GM23338 (cell line): ENCODE measurements around the gene OTOA. TPM values are rescaled to one million over a fixed set of nuclear protein-coding genes. Genes with fewer than 3 reads are reported as not detected.

Experiments used
- ATAC-seq: fragments of 200-7000 bp; cut with Tn5 transposase; 3 replicates; pipeline ENCODE4 v1.9.1; 2020
- DNase-seq: peaks from one replicate; pipeline ENCODE4 v3.0.0-alpha.2; 2015; ENCODE audit warnings: low spot score
- H2AFZ ChIP-seq: fragments of 200-600 bp; sonication (generic); 2 replicates; pipeline ENCODE4 v1.8.0; 2016; ENCODE audit warnings: antibody characterized with exemption, mild to moderate bottlenecking, moderate library complexity
- H3F3A ChIP-seq: fragments of 200-600 bp; sonication (generic); replicated peaks from 2 replicates; pipeline ENCODE4 v1.8.0; 2017; ENCODE audit warnings: antibody characterized with exemption, mixed run types, low read depth
- H3K27ac ChIP-seq: fragments of 200-600 bp; sonication (generic); 2 replicates; pipeline ENCODE4 v1.6.1; 2016; ENCODE audit warnings: low read depth
- H3K27me3 ChIP-seq: fragments of 200-600 bp; sonication (generic); 2 replicates; pipeline ENCODE4 v1.8.0; 2016; ENCODE audit warnings: mild to moderate bottlenecking, mixed run types, moderate library complexity; ENCODE audit not compliant: insufficient read depth
- H3K36me3 ChIP-seq: fragments of 200-600 bp; sonication (generic); 2 replicates; pipeline ENCODE4 v1.8.0; 2016; ENCODE audit warnings: mild to moderate bottlenecking; ENCODE audit not compliant: insufficient read depth
- H3K4me1 ChIP-seq: fragments of 200-600 bp; sonication (generic); 2 replicates; pipeline ENCODE4 v1.8.0; 2016; ENCODE audit warnings: mild to moderate bottlenecking, moderate library complexity; ENCODE audit not compliant: insufficient read depth
- H3K4me2 ChIP-seq: fragments of 200-600 bp; sonication (generic); 2 replicates; pipeline ENCODE4 v1.7.1; 2017; ENCODE audit warnings: mixed run types
- H3K4me3 ChIP-seq: fragments of 200-600 bp; sonication (generic); 2 replicates; pipeline ENCODE4 v1.6.1; 2016; ENCODE audit warnings: mixed run types
- H3K79me2 ChIP-seq: fragments of 200-600 bp; sonication (generic); replicated peaks from 2 replicates; pipeline ENCODE4 v1.8.0; 2017; ENCODE audit warnings: mild to moderate bottlenecking; ENCODE audit not compliant: insufficient read depth
- H3K9me2 ChIP-seq: fragments of 200-600 bp; sonication (generic); 2 replicates; pipeline ENCODE4 v1.8.0; 2017; ENCODE audit not compliant: insufficient read depth
- H4K20me1 ChIP-seq: fragments of 200-600 bp; sonication (generic); replicated peaks from 2 replicates; pipeline ENCODE4 v1.8.0; 2017; ENCODE audit warnings: mild to moderate bottlenecking; ENCODE audit not compliant: insufficient read depth
- H3K27ac Mint-ChIP-seq: 2 replicates; pipeline ENCODE4 v1.8.0; 2020; ENCODE audit warnings: inconsistent platforms, mild to moderate bottlenecking, moderate library complexity, mixed read lengths
- H3K27me3 Mint-ChIP-seq: 3 replicates; pipeline ENCODE4 v1.8.0; 2022; ENCODE audit warnings: low read depth, mild to moderate bottlenecking, moderate library complexity, mixed read lengths, inconsistent platforms; ENCODE audit not compliant: insufficient read depth, poor library complexity
- H3K36me3 Mint-ChIP-seq: 3 replicates; pipeline ENCODE4 v1.8.0; 2021; ENCODE audit warnings: low read depth, mild to moderate bottlenecking, inconsistent platforms, moderate library complexity, mixed read lengths
- H3K4me1 Mint-ChIP-seq: 3 replicates; pipeline ENCODE4 v1.8.0; 2020; ENCODE audit warnings: mild to moderate bottlenecking, inconsistent platforms, mixed read lengths
- H3K4me3 Mint-ChIP-seq: 3 replicates; pipeline ENCODE4 v1.8.0; 2021; ENCODE audit warnings: moderate library complexity, mild to moderate bottlenecking, inconsistent platforms, mixed read lengths
- H3K9me3 Mint-ChIP-seq: 3 replicates; pipeline ENCODE4 v1.8.0; 2020; ENCODE audit warnings: moderate library complexity, mild to moderate bottlenecking, inconsistent platforms, mixed read lengths
- CREB1 ChIP-seq: fragments of 250-450 bp; sonication (Bioruptor Pico); IDR thresholded peaks from 2 replicates; pipeline ENCODE4 v1.5.0; 2020; ENCODE audit warnings: low read depth, mild to moderate bottlenecking, moderate library complexity
- CTCF ChIP-seq, 2 experiments: fragments of 200-600 bp in 1 of 2; sonication (generic) in 1 of 2; conservative IDR thresholded peaks; 2 replicates each; pipeline versions ENCODE4 v1.5.1 to v1.6.1; 2016 to 2017; ENCODE audit warnings: antibody characterized with exemption in 2 of 2, low read depth in 2 of 2, mild to moderate bottlenecking in 2 of 2, moderate library complexity in 1 of 2
- ETS1 ChIP-seq: IDR thresholded peaks from 2 replicates; pipeline ENCODE4 v1.6.1; 2016; ENCODE audit warnings: antibody characterized with exemption
- EZH2 ChIP-seq: fragments of 200-600 bp; sonication (generic); IDR thresholded peaks from one replicate; pipeline ENCODE4 v1.8.0; 2017; ENCODE audit warnings: antibody characterized with exemption, mild to moderate bottlenecking, low read depth; ENCODE audit not compliant: unreplicated experiment
- EZH2phosphoT487 ChIP-seq: fragments of 200-600 bp; sonication (generic); IDR thresholded peaks from one replicate; pipeline ENCODE4 v1.8.1; 2018; ENCODE audit warnings: antibody characterized with exemption; ENCODE audit not compliant: unreplicated experiment
- JUNB ChIP-seq: IDR thresholded peaks from one replicate; pipeline ENCODE4 v1.6.1; 2016; ENCODE audit warnings: antibody characterized with exemption; ENCODE audit not compliant: unreplicated experiment
- NANOG ChIP-seq: IDR thresholded peaks from 2 replicates; pipeline ENCODE4 v1.6.1; 2016; ENCODE audit warnings: antibody characterized with exemption, borderline replicate concordance
- POLR2AphosphoS5 ChIP-seq: IDR thresholded peaks from 2 replicates; pipeline ENCODE4 v1.6.1; 2016; ENCODE audit warnings: antibody characterized with exemption, low read depth
- REST ChIP-seq: IDR thresholded peaks from one replicate; pipeline ENCODE4 v1.6.1; 2018; ENCODE audit warnings: antibody characterized with exemption; ENCODE audit not compliant: unreplicated experiment
- STAT1 ChIP-seq: IDR thresholded peaks from one replicate; pipeline ENCODE4 v1.6.1; 2016; ENCODE audit warnings: antibody characterized with exemption; ENCODE audit not compliant: unreplicated experiment
- ZNF114 ChIP-seq: fragments of 250-450 bp; sonication (Bioruptor Pico); IDR thresholded peaks from 2 replicates; pipeline ENCODE4 v1.5.0; 2020; ENCODE audit warnings: mild to moderate bottlenecking, moderate library complexity
- ZNF331 ChIP-seq: fragments of 250-450 bp; sonication (Bioruptor Pico); IDR thresholded peaks from 2 replicates; pipeline ENCODE4 v1.5.0; 2020; ENCODE audit warnings: low read depth, mild to moderate bottlenecking, moderate library complexity
- ZNF462 ChIP-seq: fragments of 250-450 bp; sonication (Bioruptor Pico); IDR thresholded peaks from 2 replicates; pipeline ENCODE4 v1.5.0; 2020; ENCODE audit warnings: mild to moderate bottlenecking, moderate library complexity
- polyA plus RNA-seq: library from polyadenylated mRNA; unstranded; fragments of >200 nt; fragmentation: Nextera tagmentation; extraction: Ambion mirVana; gene quantifications from 2 replicates; pipeline ENCODE4 v1.2.1, GENCODE V29; 2016
- total RNA-seq: library from RNA; depleted of rRNA; stranded (reverse); fragments of >200 nt; shearing (Covaris generic); gene quantifications from 2 replicates; pipeline ENCODE4 v1.2.3, GENCODE V29; 2014

The OTOA gene
- total and polyA plus RNA-seq, 2 experiments from 2014 or later: 0.16 to 0.17 TPM

GRCh38 chr16:21643785-21644184 is 20.0 kb upstream of the OTOA start:
- Histone ChIP-seq H3K27me3 (no peaks in the 10 kb centered on the region), H3K4me3 (no peak overlapping the region), H3K79me2 (peaks cover 38% of the 10 kb centered on the region), H3F3A (no peaks in the 10 kb centered on the region), H3K4me2 (no peak overlapping the region), H3K4me1 (no peaks in the 10 kb centered on the region), H3K36me3 (no peaks in the 10 kb centered on the region), H3K9me2 (no peaks in the 10 kb centered on the region), H4K20me1 (peaks cover 7% of the 10 kb centered on the region), H3K27ac (no peak overlapping the region), H2AFZ (no peak overlapping the region)
- Mint-ChIP-seq H3K9me3 (no peaks in the 10 kb centered on the region), H3K27ac (no peak overlapping the region), H3K4me1 (peaks cover 3% of the 10 kb centered on the region; the same call in 1 of the 3 replicates), H3K27me3 (no peaks in the 10 kb centered on the region), H3K4me3 (no peak overlapping the region), H3K36me3 (no peaks in the 10 kb centered on the region)
- TF ChIP-seq ZNF462 (CRISPR knock-in tag): no peak
- no peak for TF ChIP-seq NANOG
- TF ChIP-seq POLR2AphosphoS5: no peak
- TF ChIP-seq ZNF331 (CRISPR knock-in tag): no peak
- no peak for TF ChIP-seq STAT1
- no peak for TF ChIP-seq ETS1
- TF ChIP-seq ZNF114 (CRISPR knock-in tag): no peak
- TF ChIP-seq CTCF (conservative IDR thresholded peaks at IDR 0.05; ENCODE audit: low read depth in 2 of 2): no peak
- no peak for TF ChIP-seq JUNB
- no peak for TF ChIP-seq CREB1 (CRISPR knock-in tag)
- TF ChIP-seq EZH2: no peak
- no peak for TF ChIP-seq REST
- no peak for TF ChIP-seq EZH2phosphoT487
- DNase-seq (no peak), ATAC-seq (no peak)
